ENCODE measurements around the gene DRP2. TPM values are rescaled to one million over a fixed set of nuclear protein-coding genes. Genes with fewer than 3 reads are reported as not detected.

The DRP2 gene
- total and polyA plus RNA-seq, 4 donors: under 0.01 to 0.23 TPM; not detected in 2

DNA sequence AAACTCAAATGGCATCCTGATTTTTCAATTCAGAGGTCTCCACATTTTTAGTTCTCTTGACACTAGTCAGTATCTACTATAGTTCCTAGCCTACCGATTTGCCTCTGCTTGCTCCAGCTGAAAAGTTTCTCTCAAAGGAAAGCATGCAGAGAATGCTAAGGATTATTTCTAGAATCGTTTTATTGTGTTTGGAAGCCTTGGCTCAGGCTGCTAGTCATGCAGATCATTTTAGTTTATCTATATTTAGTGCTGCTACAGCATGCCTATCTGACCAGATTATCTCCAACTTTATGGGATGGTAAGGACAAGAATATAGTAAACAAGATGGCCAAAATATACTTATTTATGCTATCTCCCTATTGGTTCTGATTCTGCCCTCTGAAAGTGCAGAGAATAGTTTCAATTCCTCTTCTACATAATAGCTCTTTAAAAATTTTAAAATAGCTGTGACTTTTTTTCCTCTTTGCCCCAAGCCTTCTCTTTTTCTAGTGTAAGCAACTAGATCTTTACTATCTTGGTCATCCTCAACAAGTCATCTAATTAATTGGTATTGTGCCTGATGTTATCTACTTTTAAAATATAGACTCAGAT lies 15.7 kb upstream of the DRP2 start (continued):
- TF ChIP-seq, protein P1, sequence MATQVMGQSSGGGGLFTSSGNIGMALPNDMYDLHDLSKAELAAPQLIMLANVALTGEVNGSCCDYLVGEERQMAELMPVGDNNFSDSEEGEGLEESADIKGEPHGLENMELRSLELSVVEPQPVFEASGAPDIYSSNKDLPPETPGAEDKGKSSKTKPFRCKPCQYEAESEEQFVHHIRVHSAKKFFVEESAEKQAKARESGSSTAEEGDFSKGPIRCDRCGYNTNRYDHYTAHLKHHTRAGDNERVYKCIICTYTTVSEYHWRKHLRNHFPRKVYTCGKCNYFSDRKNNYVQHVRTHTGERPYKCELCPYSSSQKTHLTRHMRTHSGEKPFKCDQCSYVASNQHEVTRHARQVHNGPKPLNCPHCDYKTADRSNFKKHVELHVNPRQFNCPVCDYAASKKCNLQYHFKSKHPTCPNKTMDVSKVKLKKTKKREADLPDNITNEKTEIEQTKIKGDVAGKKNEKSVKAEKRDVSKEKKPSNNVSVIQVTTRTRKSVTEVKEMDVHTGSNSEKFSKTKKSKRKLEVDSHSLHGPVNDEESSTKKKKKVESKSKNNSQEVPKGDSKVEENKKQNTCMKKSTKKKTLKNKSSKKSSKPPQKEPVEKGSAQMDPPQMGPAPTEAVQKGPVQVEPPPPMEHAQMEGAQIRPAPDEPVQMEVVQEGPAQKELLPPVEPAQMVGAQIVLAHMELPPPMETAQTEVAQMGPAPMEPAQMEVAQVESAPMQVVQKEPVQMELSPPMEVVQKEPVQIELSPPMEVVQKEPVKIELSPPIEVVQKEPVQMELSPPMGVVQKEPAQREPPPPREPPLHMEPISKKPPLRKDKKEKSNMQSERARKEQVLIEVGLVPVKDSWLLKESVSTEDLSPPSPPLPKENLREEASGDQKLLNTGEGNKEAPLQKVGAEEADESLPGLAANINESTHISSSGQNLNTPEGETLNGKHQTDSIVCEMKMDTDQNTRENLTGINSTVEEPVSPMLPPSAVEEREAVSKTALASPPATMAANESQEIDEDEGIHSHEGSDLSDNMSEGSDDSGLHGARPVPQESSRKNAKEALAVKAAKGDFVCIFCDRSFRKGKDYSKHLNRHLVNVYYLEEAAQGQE (IDR thresholded peaks at IDR 0.05): no peak
- TF ChIP-seq FOXA2 (IDR thresholded peaks at IDR 0.05): no peak
- TF ChIP-seq HNF4A (conservative IDR thresholded peaks at IDR 0.05): no peak
- no peak for TF ChIP-seq NR2F2 (IDR thresholded peaks at IDR 0.05)

DNA sequence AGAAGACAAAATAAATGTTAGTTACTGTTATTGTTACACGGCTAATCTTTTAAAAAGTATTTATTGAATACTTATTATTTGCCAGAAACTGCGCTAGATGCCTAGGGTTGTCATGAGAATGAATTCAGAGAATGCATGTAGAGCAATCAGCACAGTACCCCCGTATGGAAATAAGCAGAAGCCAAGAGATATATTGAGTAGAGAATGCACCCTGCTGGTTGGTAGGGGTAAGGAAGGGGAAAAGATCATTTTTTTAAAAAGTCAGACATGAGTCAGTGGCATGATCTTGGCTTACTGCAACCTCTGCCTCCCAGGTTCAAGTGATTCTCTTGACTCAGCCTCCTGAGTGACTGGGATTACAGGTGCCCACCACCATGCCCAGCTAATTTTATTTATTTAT lies 13.1 kb upstream of the DRP2 start:
- H3K9ac ChIP-seq (ENCODE audit: low read depth in 1 of 2, low read length in 2 of 2): no peak overlapping the region
- no peak overlapping the region for H3K27ac ChIP-seq (ENCODE audit: low read depth in 1 of 2, low read length in 2 of 2)
- H3K4me3 ChIP-seq (ENCODE audit: low read depth in 1 of 3, low read length in 3 of 3): no peak overlapping the region
- peaks cover 0 to 2% (median 0%) of the 10 kb centered on the region in 4 donors for H3K27me3 ChIP-seq (ENCODE audit: control insufficient read depth in 4 of 4, insufficient read depth in 4 of 4, low read length in 3 of 4)
- H3K36me3 ChIP-seq (ENCODE audit: control insufficient read depth in 4 of 4, insufficient read depth in 3 of 4, low read depth in 1 of 4, low read length in 3 of 4): no peaks in the 10 kb centered on the region
- no peaks in the 10 kb centered on the region for H3K9me3 ChIP-seq (ENCODE audit: control insufficient read depth in 4 of 4, low read length in 3 of 4)
- 43% methylated on average over 3 of the region's 3 CpGs for WGBS
- DNase-seq (ENCODE audit: low spot score): no peak
- TF ChIP-seq, protein P2, sequence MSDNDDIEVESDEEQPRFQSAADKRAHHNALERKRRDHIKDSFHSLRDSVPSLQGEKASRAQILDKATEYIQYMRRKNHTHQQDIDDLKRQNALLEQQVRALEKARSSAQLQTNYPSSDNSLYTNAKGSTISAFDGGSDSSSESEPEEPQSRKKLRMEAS (IDR thresholded peaks at IDR 0.05): no peak
- no peak for TF ChIP-seq SP1 (IDR thresholded peaks at IDR 0.05)
- TF ChIP-seq HNF4G (IDR thresholded peaks at IDR 0.05): no peak
- TF ChIP-seq ATF3 (IDR thresholded peaks at IDR 0.05): no peak
- TF ChIP-seq JUND (IDR thresholded peaks at IDR 0.05): no peak
- TF ChIP-seq RAD21 (IDR thresholded peaks at IDR 0.05): peak; percentile 55 to 64
- no peak for TF ChIP-seq RXRA (IDR thresholded peaks at IDR 0.05)
- TF ChIP-seq NR2F2 (IDR thresholded peaks at IDR 0.05): no peak
- TF ChIP-seq, protein P3, sequence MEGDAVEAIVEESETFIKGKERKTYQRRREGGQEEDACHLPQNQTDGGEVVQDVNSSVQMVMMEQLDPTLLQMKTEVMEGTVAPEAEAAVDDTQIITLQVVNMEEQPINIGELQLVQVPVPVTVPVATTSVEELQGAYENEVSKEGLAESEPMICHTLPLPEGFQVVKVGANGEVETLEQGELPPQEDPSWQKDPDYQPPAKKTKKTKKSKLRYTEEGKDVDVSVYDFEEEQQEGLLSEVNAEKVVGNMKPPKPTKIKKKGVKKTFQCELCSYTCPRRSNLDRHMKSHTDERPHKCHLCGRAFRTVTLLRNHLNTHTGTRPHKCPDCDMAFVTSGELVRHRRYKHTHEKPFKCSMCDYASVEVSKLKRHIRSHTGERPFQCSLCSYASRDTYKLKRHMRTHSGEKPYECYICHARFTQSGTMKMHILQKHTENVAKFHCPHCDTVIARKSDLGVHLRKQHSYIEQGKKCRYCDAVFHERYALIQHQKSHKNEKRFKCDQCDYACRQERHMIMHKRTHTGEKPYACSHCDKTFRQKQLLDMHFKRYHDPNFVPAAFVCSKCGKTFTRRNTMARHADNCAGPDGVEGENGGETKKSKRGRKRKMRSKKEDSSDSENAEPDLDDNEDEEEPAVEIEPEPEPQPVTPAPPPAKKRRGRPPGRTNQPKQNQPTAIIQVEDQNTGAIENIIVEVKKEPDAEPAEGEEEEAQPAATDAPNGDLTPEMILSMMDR (IDR thresholded peaks at IDR 0.05; ENCODE audit: low read depth, low read length, missing input control): peak; percentile 30
- H3K4me1 ChIP-seq (ENCODE audit: control insufficient read depth in 4 of 4, insufficient read depth in 4 of 4, low read length in 3 of 4): no peaks in the 10 kb centered on the region

GRCh38 chrX:101208152-101208905 lies 11.3 kb upstream of the DRP2 start:
- DNase-seq (ENCODE audit: low spot score): no peak
- Histone ChIP-seq H3K9me3 (ENCODE audit: control insufficient read depth in 4 of 4, low read length in 3 of 4) (no peaks in the 10 kb centered on the region), H3K4me1 (ENCODE audit: control insufficient read depth in 4 of 4, insufficient read depth in 4 of 4, low read length in 3 of 4) (no peaks in the 10 kb centered on the region), H3K4me3 (ENCODE audit: low read depth in 1 of 3, low read length in 3 of 3) (no peak overlapping the region), H3K27me3 (ENCODE audit: control insufficient read depth in 4 of 4, insufficient read depth in 4 of 4, low read length in 3 of 4) (peaks cover 0 to 2% (median 0%) of the 10 kb centered on the region in 4 donors), H3K27ac (ENCODE audit: low read depth in 1 of 2, low read length in 2 of 2) (no peak overlapping the region), H3K9ac (ENCODE audit: low read depth in 1 of 2, low read length in 2 of 2) (no peak overlapping the region), H3K36me3 (ENCODE audit: control insufficient read depth in 4 of 4, insufficient read depth in 3 of 4, low read depth in 1 of 4, low read length in 3 of 4) (no peaks in the 10 kb centered on the region)
- WGBS: 57% methylated on average over 4 of the region's 4 CpGs
- TF ChIP-seq, protein P3 (IDR thresholded peaks at IDR 0.05; ENCODE audit: low read depth, low read length, missing input control): no peak
- TF ChIP-seq GABPA (IDR thresholded peaks at IDR 0.05 in 1 of 2, conservative IDR thresholded peaks at IDR 0.05 in 1 of 2): no peak
- TF ChIP-seq, protein P1 (IDR thresholded peaks at IDR 0.05): no peak
- no peak for TF ChIP-seq HNF4A (conservative IDR thresholded peaks at IDR 0.05)
- no peak for TF ChIP-seq RXRA (IDR thresholded peaks at IDR 0.05)
- no peak for TF ChIP-seq NR2F2 (IDR thresholded peaks at IDR 0.05)
- TF ChIP-seq, protein P2 (IDR thresholded peaks at IDR 0.05): no peak
- no peak for TF ChIP-seq JUND (IDR thresholded peaks at IDR 0.05)
- no peak for TF ChIP-seq FOXA2 (IDR thresholded peaks at IDR 0.05)
- TF ChIP-seq RAD21 (IDR thresholded peaks at IDR 0.05): no peak
- TF ChIP-seq TAF1 (conservative IDR thresholded peaks at IDR 0.05): no peak
- no peak for TF ChIP-seq EGR1 (IDR thresholded peaks at IDR 0.05; ENCODE audit: low read depth in 2 of 2)
